B cell (primary cell): ENCODE measurements around the gene CENPX.

Source experiments
- CTCF ChIP-seq: fragments of 200-600 bp; IDR thresholded peaks from one replicate; pipeline ENCODE4 v1.8.0; 2022; ENCODE audit warnings: antibody characterized with exemption, mild to moderate bottlenecking
- EZH2 ChIP-seq: IDR thresholded peaks from 2 replicates; pipeline ENCODE4 v1.6.1; 2012; ENCODE audit warnings: borderline replicate concordance, low read depth, mild to moderate bottlenecking, moderate library complexity, low read length; ENCODE audit not compliant: insufficient read depth, poor library complexity, severe bottlenecking

DNA sequence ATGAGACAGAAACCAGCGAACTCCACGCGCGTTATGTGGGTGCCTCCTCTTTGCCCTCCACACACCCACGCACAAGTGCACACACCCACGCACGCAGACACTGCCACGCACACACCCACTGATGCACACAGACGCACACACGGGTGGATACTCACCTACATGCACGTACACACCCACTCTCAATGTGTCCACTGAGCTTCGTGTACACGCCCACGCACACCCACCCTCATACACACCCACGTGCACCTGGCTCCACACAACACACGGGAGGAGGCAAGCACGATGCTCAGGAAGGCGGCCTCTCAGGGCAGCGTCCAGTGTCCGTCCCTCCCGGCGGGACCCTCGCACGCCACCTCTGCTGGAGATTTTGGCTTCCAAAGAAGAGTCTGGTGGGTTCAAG is 24.7 kb upstream of the CENPX start:
- TF ChIP-seq CTCF (no peak), EZH2 (no peak)
